DND-41 (cell line): ENCODE data around the gene LCE2A.
"Not testable (repeated sequence)": the region's sequence is repeated elsewhere in the genome, so short reads cannot be mapped to it uniquely, and the experiment has no call there.

Experiments
- ATAC-seq: fragments of 200-7000 bp; cut with Tn5 transposase; 3 replicates; pipeline ENCODE4 v1.9.1; 2021; ENCODE audit warnings: low read depth; ENCODE audit not compliant: insufficient read depth
- DNase-seq: peaks from one replicate; pipeline ENCODE4 v3.0.0-alpha.2; 2020
- H2AFZ ChIP-seq: 2 replicates; pipeline ENCODE4 v1.6.0; 2012; ENCODE audit warnings: low read depth, low read length
- H3K27ac ChIP-seq: 2 replicates; pipeline ENCODE4 v1.5.1; 2012; ENCODE audit warnings: low read length, inconsistent platforms
- H3K27me3 ChIP-seq: fragments of 200-600 bp; sonication (generic); 2 replicates; pipeline ENCODE4 v1.6.0; 2012; ENCODE audit warnings: low read length, mild to moderate bottlenecking, inconsistent platforms; ENCODE audit not compliant: insufficient read depth, poor library complexity
- H3K36me3 ChIP-seq: 2 replicates; pipeline ENCODE4 v1.5.1; 2012; ENCODE audit warnings: low read length, inconsistent platforms; ENCODE audit not compliant: insufficient read depth
- H3K4me1 ChIP-seq: 2 replicates; pipeline ENCODE4 v1.5.1; 2012; ENCODE audit warnings: mild to moderate bottlenecking, low read length; ENCODE audit not compliant: insufficient read depth
- H3K4me2 ChIP-seq: 2 replicates; pipeline ENCODE4 v1.6.0; 2012; ENCODE audit warnings: mild to moderate bottlenecking, moderate library complexity, low read length, inconsistent platforms; ENCODE audit not compliant: insufficient read depth
- H3K4me3 ChIP-seq, 2 experiments: fragments of 200-600 bp in 1 of 2; shearing (Covaris generic) in 1 of 2; 2 replicates each; pipeline ENCODE4 v1.5.1; 2012 to 2016; ENCODE audit warnings: inconsistent platforms in 2 of 2, low read length in 2 of 2, mild to moderate bottlenecking in 2 of 2, low read depth in 1 of 2, moderate library complexity in 1 of 2
- H3K79me2 ChIP-seq: 2 replicates; pipeline ENCODE4 v1.6.0; 2012; ENCODE audit warnings: low read length, inconsistent platforms; ENCODE audit not compliant: insufficient read depth
- H3K9ac ChIP-seq: 2 replicates; pipeline ENCODE4 v1.6.0; 2012; ENCODE audit warnings: low read depth, mild to moderate bottlenecking, inconsistent platforms, low read length, moderate library complexity
- H3K9me3 ChIP-seq: 2 replicates; pipeline ENCODE4 v1.5.1; 2012; ENCODE audit warnings: low read length, moderate library complexity, mild to moderate bottlenecking, inconsistent platforms; ENCODE audit not compliant: insufficient read depth, severe bottlenecking
- H4K20me1 ChIP-seq: 2 replicates; pipeline ENCODE4 v1.6.0; 2012; ENCODE audit warnings: low read length; ENCODE audit not compliant: insufficient read depth
- EZH2 ChIP-seq: IDR thresholded peaks from 3 replicates; pipeline ENCODE4 v1.6.1; 2012; ENCODE audit warnings: borderline replicate concordance, low read depth, mild to moderate bottlenecking, moderate library complexity, low read length, inconsistent platforms; ENCODE audit not compliant: severe bottlenecking
- TF ChIP-seq, protein P1 (sequence below): IDR thresholded peaks from 2 replicates; pipeline ENCODE4 v1.5.1; 2012; ENCODE audit warnings: borderline replicate concordance, low read length, moderate library complexity, mild to moderate bottlenecking; ENCODE audit not compliant: poor library complexity, severe bottlenecking; ENCODE audit errors: extremely low read depth

Gene LCE2A

GRCh38 chr1:152683846-152684245, 14.3 kb upstream of the LCE2A start:
- Histone ChIP-seq H3K27me3 (peaks cover 12% of the 10 kb centered on the region), H2AFZ (no peak overlapping the region), H4K20me1 (no peaks in the 10 kb centered on the region), H3K79me2 (no peaks in the 10 kb centered on the region), H3K27ac (no peak overlapping the region), H3K4me3 (no peak overlapping the region), H3K9me3 (no peaks in the 10 kb centered on the region), H3K4me1 (no peaks in the 10 kb centered on the region), H3K36me3 (no peaks in the 10 kb centered on the region), H3K4me2 (no peak overlapping the region), H3K9ac (no peak overlapping the region)
- no peak for DNase-seq
- ATAC-seq, result no peak
- no peak for TF ChIP-seq EZH2
- TF ChIP-seq, protein P1, sequence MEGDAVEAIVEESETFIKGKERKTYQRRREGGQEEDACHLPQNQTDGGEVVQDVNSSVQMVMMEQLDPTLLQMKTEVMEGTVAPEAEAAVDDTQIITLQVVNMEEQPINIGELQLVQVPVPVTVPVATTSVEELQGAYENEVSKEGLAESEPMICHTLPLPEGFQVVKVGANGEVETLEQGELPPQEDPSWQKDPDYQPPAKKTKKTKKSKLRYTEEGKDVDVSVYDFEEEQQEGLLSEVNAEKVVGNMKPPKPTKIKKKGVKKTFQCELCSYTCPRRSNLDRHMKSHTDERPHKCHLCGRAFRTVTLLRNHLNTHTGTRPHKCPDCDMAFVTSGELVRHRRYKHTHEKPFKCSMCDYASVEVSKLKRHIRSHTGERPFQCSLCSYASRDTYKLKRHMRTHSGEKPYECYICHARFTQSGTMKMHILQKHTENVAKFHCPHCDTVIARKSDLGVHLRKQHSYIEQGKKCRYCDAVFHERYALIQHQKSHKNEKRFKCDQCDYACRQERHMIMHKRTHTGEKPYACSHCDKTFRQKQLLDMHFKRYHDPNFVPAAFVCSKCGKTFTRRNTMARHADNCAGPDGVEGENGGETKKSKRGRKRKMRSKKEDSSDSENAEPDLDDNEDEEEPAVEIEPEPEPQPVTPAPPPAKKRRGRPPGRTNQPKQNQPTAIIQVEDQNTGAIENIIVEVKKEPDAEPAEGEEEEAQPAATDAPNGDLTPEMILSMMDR, result no peak

DNA sequence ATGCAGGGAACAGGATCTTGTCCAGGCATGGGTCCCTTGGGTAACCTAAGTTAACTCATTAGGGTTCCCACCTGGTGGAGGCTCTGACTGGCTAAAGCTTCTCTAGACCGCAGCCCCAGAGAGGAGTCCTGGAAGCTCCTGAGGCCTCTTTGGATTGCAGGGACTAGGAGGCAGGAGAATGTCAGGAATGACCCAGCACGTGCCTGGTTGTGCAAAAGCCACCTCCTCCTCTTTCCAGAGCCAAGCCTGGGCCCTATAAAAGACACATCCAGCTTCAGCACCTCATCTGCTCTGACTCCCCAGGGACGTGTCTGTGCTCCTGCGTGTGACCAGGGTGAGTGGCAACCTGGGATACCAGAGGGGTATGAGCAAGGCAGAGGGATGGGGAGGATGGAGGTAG, 12.3 kb upstream of the LCE2A start, which contains the start of gene LCE2B:
Gene LCE2B, plus strand, starts transcription at position 301 of the 400 bp plus-strand sequence. CDS start 721 bp downstream, outside the sequence.
- not testable (repeated sequence) for ATAC-seq, H3K9me3 ChIP-seq

GRCh38 chr1:152699746-152700145, 1.6 kb downstream of the LCE2A start:
- H3K4me3 ChIP-seq, result no peak overlapping the region
- H3K4me2 ChIP-seq, result no peak overlapping the region
- H4K20me1 ChIP-seq, result no peaks in the 10 kb centered on the region
- TF ChIP-seq, protein P1, result no peak
- no peak for TF ChIP-seq EZH2
- no peak for ATAC-seq
- no peaks in the 10 kb centered on the region for H3K79me2 ChIP-seq
- no peak overlapping the region for H2AFZ ChIP-seq
- no peak overlapping the region for H3K27ac ChIP-seq
- H3K36me3 ChIP-seq, result no peaks in the 10 kb centered on the region
- H3K27me3 ChIP-seq, result peaks cover 8% of the 10 kb centered on the region
- H3K9me3 ChIP-seq, result no peaks in the 10 kb centered on the region
- H3K9ac ChIP-seq, result no peak overlapping the region
- no peak for DNase-seq
- H3K4me1 ChIP-seq, result no peaks in the 10 kb centered on the region

More for the DNA sequence above, 12.3 kb upstream of the LCE2A start, which contains the start of gene LCE2B:
- not testable (repeated sequence) for H3K79me2 ChIP-seq, H3K27me3 ChIP-seq, H3K27ac ChIP-seq, H3K36me3 ChIP-seq, H3K4me1 ChIP-seq, H3K9ac ChIP-seq, H4K20me1 ChIP-seq, H3K4me3 ChIP-seq, H3K4me2 ChIP-seq, H2AFZ ChIP-seq, DNase-seq

DNA sequence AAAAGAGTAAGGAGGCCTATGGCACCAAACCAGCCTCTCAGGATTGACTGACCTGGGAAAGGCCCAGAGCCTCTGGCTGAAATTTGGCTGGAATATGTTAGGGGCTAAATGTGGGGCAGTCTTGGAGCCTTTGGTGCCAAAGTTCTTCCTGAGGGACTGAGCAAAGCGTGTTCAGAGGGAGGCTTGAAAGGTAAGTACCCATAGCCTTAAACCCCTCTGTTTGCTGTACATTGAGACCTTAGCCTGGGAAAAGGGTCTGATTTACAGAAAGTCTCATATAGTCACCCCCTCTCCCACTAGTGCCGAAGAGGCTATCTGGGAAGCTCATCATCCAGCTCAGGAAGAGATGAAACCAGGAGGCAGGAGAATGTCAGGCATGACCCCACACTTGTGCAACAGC, 9.7 kb downstream of the LCE2A start, which contains the start of gene LCE4A:
Gene LCE4A, plus strand, starts transcription at position 301 of the 400 bp plus-strand sequence. CDS start 916 bp downstream, outside the sequence.
- Histone ChIP-seq H3K4me3 (no peak within 1 kb of the TSS), H4K20me1 (0 out of 2 replicates have a peak, but pooled peaks cover 4% of the 10 kb centered on the region), H3K9me3 (no peaks in the 10 kb centered on the region), H2AFZ (no peak within 1 kb of the TSS), H3K27ac (no peak within 1 kb of the TSS), H3K27me3 (peaks cover 15% of the 10 kb centered on the region), H3K79me2 (no peaks in the 10 kb centered on the region), H3K4me2 (no peak within 1 kb of the TSS), H3K4me1 (no peaks in the 10 kb centered on the region), H3K9ac (no peak within 1 kb of the TSS), H3K36me3 (no peaks in the 10 kb centered on the region)
- DNase-seq, result no peak
- TF ChIP-seq, protein P1, result no peak
- no peak for TF ChIP-seq EZH2
- no peak for ATAC-seq
